Neural progenitor cell (in vitro differentiated cells): ENCODE results near the gene DNM1L.

Experiments used
- CTCF ChIP-seq: fragments of 200-600 bp; sonication (generic); IDR thresholded peaks from 2 replicates; pipeline ENCODE4 v1.5.1; 2017; ENCODE audit warnings: antibody characterized with exemption, mild to moderate bottlenecking
- EZH2 ChIP-seq: fragments of 200-600 bp; sonication (generic); IDR thresholded peaks from 2 replicates; pipeline ENCODE4 v1.6.1; 2017; ENCODE audit warnings: antibody characterized with exemption, mild to moderate bottlenecking, moderate library complexity

GRCh38 chr12:32666018-32666417, 13.1 kb upstream of the DNM1L start:
- no peak for TF ChIP-seq EZH2
- no peak for TF ChIP-seq CTCF
